22Rv1 (cell line): ENCODE results near the gene LHFPL2.

ENCODE experiments used
- CTCF ChIP-seq: fragments of 450-650 bp; IDR thresholded peaks from 2 replicates; pipeline ENCODE4 v1.5.1; 2017; ENCODE audit warnings: mild to moderate bottlenecking
- ZFX ChIP-seq: fragments of 450-650 bp; IDR thresholded peaks from 2 replicates; pipeline ENCODE4 v1.6.1; 2017; ENCODE audit warnings: antibody characterized with exemption, borderline replicate concordance

- TF ChIP-seq CTCF: no peak
- no peak for TF ChIP-seq ZFX
Observed at GRCh38 chr5:78562001-78562400, 86.6 kb downstream of the LHFPL2 start.
